ENCODE results near the gene ANP32B. TPM values are rescaled to one million over a fixed set of nuclear protein-coding genes. Genes with fewer than 3 reads are reported as not detected.

ANP32B gene
- total and polyA plus RNA-seq, 2 experiments from 2014 or later, result 15.4 to 64.3 TPM

- WGBS (ENCODE audit: low lambda C conversion rate, missing lambda C conversion rate), result 1% methylated on average over 56 of the region's 80 CpGs
- H3K27me3 ChIP-seq, result no peaks in the 10 kb centered on the region
- H3K9me2 ChIP-seq (replicated peaks; ENCODE audit: insufficient read depth), result no peaks in the 10 kb centered on the region
- H3K9me3 ChIP-seq (ENCODE audit: low read depth), result no peaks in the 10 kb centered on the region
- peak; percentile 97 for DNase-seq (ENCODE audit: low spot score)
- H3K27ac ChIP-seq, result peak within 1 kb of the TSS; percentile 95
- no peaks in the 10 kb centered on the region for H4K20me1 ChIP-seq (ENCODE audit: insufficient read depth, poor library complexity, severe bottlenecking)
- TF ChIP-seq EZH2phosphoT487 (IDR thresholded peaks at IDR 0.05; ENCODE audit: low read depth, severe bottlenecking, unreplicated experiment) (no peak), CTCF (IDR thresholded peaks at IDR 0.05; ENCODE audit: poor library complexity) (peak; percentile 11), EZH2 (IDR thresholded peaks at IDR 0.05; ENCODE audit: borderline replicate concordance) (no peak)
- no peaks in the 10 kb centered on the region for H3K36me3 ChIP-seq (replicated peaks; ENCODE audit: insufficient read depth, low read depth)
- H3K4me3 ChIP-seq, result peak within 1 kb of the TSS; percentile 58
- H3K4me1 ChIP-seq (ENCODE audit: insufficient read depth), result peaks cover 11% of the 10 kb centered on the region
- H3K4me2 ChIP-seq, result peak within 1 kb of the TSS; percentile 83
- peaks cover 38% of the 10 kb centered on the region for H3K79me2 ChIP-seq
- H2AFZ ChIP-seq, result peak within 1 kb of the TSS; percentile 86
Measured at GRCh38 chr9:98056269-98057137, 73.4 kb downstream of the ANP32B start, which contains the start of gene NANS. Gene NANS, plus strand, starts transcription at chr9:98056732. Its CDS starts 77 bp downstream, at chr9:98056809.

- H3K9me2 ChIP-seq (replicated peaks; ENCODE audit: insufficient read depth), result no peaks in the 10 kb centered on the region
- H3K4me1 ChIP-seq (ENCODE audit: insufficient read depth), result peaks cover 11% of the 10 kb centered on the region
- H4K20me1 ChIP-seq (ENCODE audit: insufficient read depth, poor library complexity, severe bottlenecking), result no peaks in the 10 kb centered on the region
- no peaks in the 10 kb centered on the region for H3K27me3 ChIP-seq
- peaks cover 39% of the 10 kb centered on the region for H3K79me2 ChIP-seq
- H3K27ac ChIP-seq, result peak overlapping the region; percentile 95
- H3K4me2 ChIP-seq, result peak overlapping the region; percentile 83
- TF ChIP-seq EZH2 (IDR thresholded peaks at IDR 0.05; ENCODE audit: borderline replicate concordance) (no peak), CTCF (IDR thresholded peaks at IDR 0.05; ENCODE audit: poor library complexity) (no peak), EZH2phosphoT487 (IDR thresholded peaks at IDR 0.05; ENCODE audit: low read depth, severe bottlenecking, unreplicated experiment) (no peak)
- no peak for DNase-seq (ENCODE audit: low spot score)
- no peaks in the 10 kb centered on the region for H3K36me3 ChIP-seq (replicated peaks; ENCODE audit: insufficient read depth, low read depth)
- H3K9me3 ChIP-seq (ENCODE audit: low read depth), result no peaks in the 10 kb centered on the region
- H2AFZ ChIP-seq, result peak overlapping the region; percentile 62
- H3K4me3 ChIP-seq, result peak overlapping the region; percentile 58
- WGBS (ENCODE audit: low lambda C conversion rate, missing lambda C conversion rate), result 10% methylated on average over 14 of the region's 14 CpGs
Measured at GRCh38 chr9:98057138-98057799, 74.1 kb downstream of the ANP32B start.

- H3K36me3 ChIP-seq (replicated peaks; ENCODE audit: insufficient read depth, low read depth), result no peaks in the 10 kb centered on the region
- H4K20me1 ChIP-seq (ENCODE audit: insufficient read depth, poor library complexity, severe bottlenecking), result no peaks in the 10 kb centered on the region
- H3K27ac ChIP-seq, result no peak overlapping the region
- no peak overlapping the region for H2AFZ ChIP-seq
- TF ChIP-seq EZH2 (IDR thresholded peaks at IDR 0.05; ENCODE audit: borderline replicate concordance), result no peak
- TF ChIP-seq CTCF (IDR thresholded peaks at IDR 0.05; ENCODE audit: poor library complexity), result no peak
- no peak for TF ChIP-seq EZH2phosphoT487 (IDR thresholded peaks at IDR 0.05; ENCODE audit: low read depth, severe bottlenecking, unreplicated experiment)
- no peaks in the 10 kb centered on the region for H3K9me3 ChIP-seq (ENCODE audit: low read depth)
- H3K79me2 ChIP-seq, result peaks cover 47% of the 10 kb centered on the region
- WGBS (ENCODE audit: low lambda C conversion rate, missing lambda C conversion rate), result 97% methylated on average over 3 of the region's 3 CpGs
- DNase-seq (ENCODE audit: low spot score), result no peak
- H3K4me2 ChIP-seq, result no peak overlapping the region
- H3K4me1 ChIP-seq (ENCODE audit: insufficient read depth), result peaks cover 11% of the 10 kb centered on the region
- H3K4me3 ChIP-seq, result no peak overlapping the region
- no peaks in the 10 kb centered on the region for H3K9me2 ChIP-seq (replicated peaks; ENCODE audit: insufficient read depth)
- no peaks in the 10 kb centered on the region for H3K27me3 ChIP-seq
Measured at GRCh38 chr9:98062161-98062560, 79.0 kb downstream of the ANP32B start.

Data from hepatocyte (in vitro differentiated cells).